ENCODE data around the gene UBXN6. TPM values are rescaled to one million over a fixed set of nuclear protein-coding genes. Genes with fewer than 3 reads are reported as not detected.

Gene UBXN6
- total RNA-seq, 4 donors from 2014 or later = 93.8 to 230 (median 114) TPM

DNA sequence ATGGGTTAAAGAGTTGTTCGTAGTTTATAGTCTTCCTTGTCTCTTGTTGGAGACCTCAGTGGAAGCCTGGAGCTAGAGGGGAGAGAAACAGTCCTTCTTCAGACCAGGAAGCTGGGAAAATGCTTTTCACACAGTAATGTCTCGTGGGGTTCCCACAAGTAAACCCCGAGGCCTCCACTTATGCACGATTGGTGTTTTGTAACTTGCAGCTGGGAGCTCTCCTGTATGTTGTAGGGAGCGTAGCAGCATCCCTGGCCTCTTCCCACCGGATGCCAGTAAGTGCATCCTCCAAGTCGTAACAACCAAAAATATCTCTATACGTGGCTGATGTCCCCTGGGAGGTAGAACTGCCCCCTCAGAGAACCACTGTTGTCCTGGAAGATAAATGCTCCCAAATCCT, 51.6 kb downstream of the UBXN6 start:
- H3K27ac ChIP-seq = no peak overlapping the region
- in situ Hi-C loops (cut with MboI; ENCODE audit: low sequenced_read_pairs in 4 of 4) = loop anchor here in 1 of 4 donors (25.0 kb wide), 1 partner anchor 144 kb away; no protein-coding TSS in a partner anchor
- H3K36me3 ChIP-seq = no peaks in the 10 kb centered on the region
- H3K27me3 ChIP-seq = no peaks in the 10 kb centered on the region
- intact Hi-C loops (cut with DNase I; ENCODE audit: low total_unique reads) = loop anchor here (10.0 kb wide), 1 partner anchor 341 kb away; the partner anchor contains the start of gene ZBTB7A
- peaks cover 17% of the 10 kb centered on the region in 2 donors for H3K4me1 ChIP-seq
- H3K9me3 ChIP-seq = no peaks in the 10 kb centered on the region
- H3K4me3 ChIP-seq = no peak overlapping the region
- DNase-seq (no peak), ATAC-seq (no peak)
- TF ChIP-seq, protein P1, sequence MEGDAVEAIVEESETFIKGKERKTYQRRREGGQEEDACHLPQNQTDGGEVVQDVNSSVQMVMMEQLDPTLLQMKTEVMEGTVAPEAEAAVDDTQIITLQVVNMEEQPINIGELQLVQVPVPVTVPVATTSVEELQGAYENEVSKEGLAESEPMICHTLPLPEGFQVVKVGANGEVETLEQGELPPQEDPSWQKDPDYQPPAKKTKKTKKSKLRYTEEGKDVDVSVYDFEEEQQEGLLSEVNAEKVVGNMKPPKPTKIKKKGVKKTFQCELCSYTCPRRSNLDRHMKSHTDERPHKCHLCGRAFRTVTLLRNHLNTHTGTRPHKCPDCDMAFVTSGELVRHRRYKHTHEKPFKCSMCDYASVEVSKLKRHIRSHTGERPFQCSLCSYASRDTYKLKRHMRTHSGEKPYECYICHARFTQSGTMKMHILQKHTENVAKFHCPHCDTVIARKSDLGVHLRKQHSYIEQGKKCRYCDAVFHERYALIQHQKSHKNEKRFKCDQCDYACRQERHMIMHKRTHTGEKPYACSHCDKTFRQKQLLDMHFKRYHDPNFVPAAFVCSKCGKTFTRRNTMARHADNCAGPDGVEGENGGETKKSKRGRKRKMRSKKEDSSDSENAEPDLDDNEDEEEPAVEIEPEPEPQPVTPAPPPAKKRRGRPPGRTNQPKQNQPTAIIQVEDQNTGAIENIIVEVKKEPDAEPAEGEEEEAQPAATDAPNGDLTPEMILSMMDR (IDR thresholded peaks at IDR 0.05 in 4 of 5, conservative IDR thresholded peaks at IDR 0.05 in 1 of 5) = no peak
- no peak for TF ChIP-seq POLR2A (IDR thresholded peaks at IDR 0.05)

DNA sequence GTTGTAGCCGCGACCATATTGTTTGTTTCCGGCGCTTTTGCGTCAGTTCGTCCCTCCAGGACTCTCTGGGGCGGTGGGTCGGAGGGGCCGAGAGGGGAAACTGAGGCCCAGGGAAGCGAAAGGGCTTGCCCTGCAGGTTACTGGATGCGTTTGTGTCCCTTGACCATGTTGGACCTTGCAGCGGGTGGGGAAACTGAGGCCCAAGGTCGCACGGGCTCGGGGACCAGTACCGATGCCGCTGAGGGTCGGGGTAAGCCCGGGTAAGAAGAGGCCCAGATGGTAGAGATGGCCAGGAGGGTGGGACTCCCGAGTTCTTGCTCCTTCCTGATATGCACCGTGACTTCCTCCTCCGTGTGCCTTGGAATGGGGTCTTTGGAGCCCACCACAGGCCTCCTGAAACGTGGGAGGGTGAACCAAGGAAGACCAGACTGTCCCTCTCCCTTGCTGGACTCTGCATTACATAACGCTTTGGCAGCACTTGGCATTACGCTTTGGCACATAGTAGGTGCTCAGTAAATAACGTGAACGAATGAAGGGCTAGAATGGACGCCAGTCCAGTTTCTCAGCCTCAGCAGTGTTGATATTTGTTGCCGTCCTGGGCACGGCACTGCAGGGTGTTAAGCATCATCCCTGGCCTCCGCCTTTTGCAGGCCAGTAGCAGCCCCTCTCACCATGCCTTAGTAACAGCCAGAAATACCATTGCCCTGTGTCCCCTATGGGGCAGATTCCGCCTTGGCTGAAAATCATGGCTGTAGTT, 54.4 kb downstream of the UBXN6 start:
- TF ChIP-seq POLR2A (IDR thresholded peaks at IDR 0.05) = no peak
- TF ChIP-seq, protein P1 (IDR thresholded peaks at IDR 0.05 in 4 of 5, conservative IDR thresholded peaks at IDR 0.05 in 1 of 5) = no peak
- Histone ChIP-seq H3K36me3 (no peaks in the 10 kb centered on the region), H3K9me3 (no peaks in the 10 kb centered on the region), H3K27ac (peak overlapping the region; percentile 32 to 95 (median 74)), H3K4me3 (peak overlapping the region; percentile 63 to 77 (median 70)), H3K4me1 (peaks cover 28 to 34% of the 10 kb centered on the region in 2 donors), H3K27me3 (no peaks in the 10 kb centered on the region)
- intact Hi-C loops (cut with DNase I; ENCODE audit: low total_unique reads) = loop anchor here (2.0 to 10.0 kb wide), 5 partner anchors 46 to 338 kb away; partner anchors contain the start of genes PLIN5, UBXN6 and ZBTB7A
- DNase-seq = peak in 1 of 2 donors; percentile 15
- in situ Hi-C loops (cut with MboI; ENCODE audit: low sequenced_read_pairs in 4 of 4) = loop anchor here in 1 of 4 donors (25.0 kb wide), 1 partner anchor 141 kb away; no protein-coding TSS in a partner anchor
- ATAC-seq = no peak

DNA sequence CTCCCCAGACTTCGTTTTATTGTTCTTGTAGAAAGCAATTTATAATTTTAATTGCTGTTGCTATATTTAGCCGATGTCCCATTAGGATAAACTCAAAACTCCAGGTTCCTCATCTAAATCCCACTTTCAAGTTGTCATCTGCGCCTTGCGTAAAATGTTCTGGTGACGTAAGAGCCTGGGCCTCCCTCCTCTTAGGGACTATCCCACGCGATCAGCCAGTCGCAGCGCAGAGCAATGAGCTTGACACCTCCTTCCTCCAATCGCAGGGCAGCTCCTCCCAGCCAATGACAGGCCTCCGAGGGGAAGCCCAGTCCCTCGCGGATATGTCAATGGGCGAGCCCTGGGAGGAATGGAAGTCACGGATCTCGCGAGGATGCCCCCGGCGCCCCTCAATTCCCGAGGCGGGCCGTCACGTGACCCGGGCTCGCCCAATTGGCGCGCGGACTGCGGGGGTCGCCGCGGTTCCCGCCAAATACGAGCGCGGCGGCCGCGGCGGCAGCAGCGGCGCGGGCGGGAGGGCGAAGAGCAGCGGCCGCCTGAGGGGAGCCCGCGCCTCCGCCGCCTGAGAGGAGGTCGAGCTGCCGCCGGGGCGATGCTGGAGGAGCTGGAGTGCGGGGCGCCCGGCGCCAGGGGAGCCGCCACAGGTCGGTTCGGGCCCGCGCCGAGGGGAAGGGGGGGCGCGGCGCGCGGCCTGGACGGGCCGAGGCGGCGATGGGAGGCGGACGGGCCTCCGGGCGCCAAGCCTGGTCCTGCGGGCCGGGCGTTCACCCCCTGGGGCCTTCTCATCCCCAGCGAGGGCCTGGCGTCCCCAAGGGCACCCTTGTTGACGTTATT, 55.2 kb downstream of the UBXN6 start, which contains the start of gene CHAF1A:
Gene CHAF1A, plus strand, starts transcription at position 470 of the 834 bp plus-strand sequence. Its CDS starts 123 bp downstream, at position 593.
- Histone ChIP-seq H3K9me3 (no peaks in the 10 kb centered on the region), H3K27ac (peak within 1 kb of the TSS; percentile 91 to 95 (median 94)), H3K4me1 (peaks cover 34 to 36% of the 10 kb centered on the region in 2 donors), H3K4me3 (peak within 1 kb of the TSS; percentile 63 to 77 (median 70)), H3K27me3 (no peaks in the 10 kb centered on the region), H3K36me3 (no peaks in the 10 kb centered on the region)
- peak; percentile 64 to 84 for TF ChIP-seq POLR2A (IDR thresholded peaks at IDR 0.05)
- TF ChIP-seq, protein P1 (IDR thresholded peaks at IDR 0.05 in 4 of 5, conservative IDR thresholded peaks at IDR 0.05 in 1 of 5) = peak in 2 of 5 experiments; percentile 38 to 57
- ATAC-seq (peak; percentile 93 to 94), DNase-seq (peak; percentile 100)
- intact Hi-C loops (cut with DNase I; ENCODE audit: low total_unique reads) (loop anchor here (2.0 to 10.0 kb wide), 5 partner anchors 46 to 338 kb away; partner anchors contain the start of genes PLIN5, UBXN6 and ZBTB7A), in situ Hi-C loops (cut with MboI; ENCODE audit: low sequenced_read_pairs in 4 of 4) (loop anchor here in 1 of 4 donors (25.0 kb wide), 1 partner anchor 140 kb away; no protein-coding TSS in a partner anchor)

DNA sequence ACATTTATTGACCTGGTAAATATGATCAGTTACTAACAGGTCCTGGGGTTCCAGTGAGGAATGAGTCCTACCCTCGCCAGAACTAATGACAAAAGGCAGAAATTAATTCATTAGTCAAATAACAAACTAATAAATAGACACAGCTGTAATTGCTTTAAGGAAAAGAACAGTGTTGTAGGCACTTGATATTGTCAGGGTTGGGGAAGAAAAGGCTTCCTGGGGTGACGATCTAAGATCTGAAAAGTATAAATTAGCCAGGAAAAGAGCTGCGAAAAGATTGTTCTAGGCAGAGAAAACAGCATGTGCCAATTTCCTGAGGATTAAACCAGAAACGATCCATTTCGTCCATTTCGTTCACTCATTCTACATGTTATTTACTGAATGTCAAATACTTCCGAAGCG, 55.8 kb downstream of the UBXN6 start:
- DNase-seq (no peak), ATAC-seq (no peak)
- H3K36me3 ChIP-seq = no peaks in the 10 kb centered on the region
- intact Hi-C loops (cut with DNase I; ENCODE audit: low total_unique reads) = loop anchor here (2.0 to 10.0 kb wide), 6 partner anchors 47 to 337 kb away; partner anchors contain the start of genes PLIN5, UBXN6, YJU2 and ZBTB7A
- no peaks in the 10 kb centered on the region for H3K27me3 ChIP-seq
- H3K27ac ChIP-seq = peak overlapping the region; percentile 91 to 95 (median 94)
- in situ Hi-C loops (cut with MboI; ENCODE audit: low sequenced_read_pairs in 4 of 4) = loop anchor here in 1 of 4 donors (25.0 kb wide), 1 partner anchor 139 kb away; no protein-coding TSS in a partner anchor
- H3K4me1 ChIP-seq = peaks cover 34 to 42% of the 10 kb centered on the region in 2 donors
- no peak for TF ChIP-seq POLR2A (IDR thresholded peaks at IDR 0.05)
- TF ChIP-seq, protein P1 (IDR thresholded peaks at IDR 0.05 in 4 of 5, conservative IDR thresholded peaks at IDR 0.05 in 1 of 5) = no peak
- H3K9me3 ChIP-seq = no peaks in the 10 kb centered on the region
- peak overlapping the region; percentile 28 to 77 (median 48) for H3K4me3 ChIP-seq

Measured in gastrocnemius medialis (tissue), 4 donors.